Activated CD8-positive, alpha-beta memory T cell treated with anti-CD3 and anti-CD28 coated beads, Interleukin-2, amount 50 U/mL, for 48 hours (primary cell): Measurements from ENCODE around the gene RTEL1.
"Not testable (repeated sequence)": the region's sequence is repeated elsewhere in the genome, so short reads cannot be mapped to it uniquely, and the experiment has no call there.

Experiments
- DNase-seq: peaks from one replicate; pipeline ENCODE4 v3.0.0-alpha.2; 2020

Gene RTEL1

DNA sequence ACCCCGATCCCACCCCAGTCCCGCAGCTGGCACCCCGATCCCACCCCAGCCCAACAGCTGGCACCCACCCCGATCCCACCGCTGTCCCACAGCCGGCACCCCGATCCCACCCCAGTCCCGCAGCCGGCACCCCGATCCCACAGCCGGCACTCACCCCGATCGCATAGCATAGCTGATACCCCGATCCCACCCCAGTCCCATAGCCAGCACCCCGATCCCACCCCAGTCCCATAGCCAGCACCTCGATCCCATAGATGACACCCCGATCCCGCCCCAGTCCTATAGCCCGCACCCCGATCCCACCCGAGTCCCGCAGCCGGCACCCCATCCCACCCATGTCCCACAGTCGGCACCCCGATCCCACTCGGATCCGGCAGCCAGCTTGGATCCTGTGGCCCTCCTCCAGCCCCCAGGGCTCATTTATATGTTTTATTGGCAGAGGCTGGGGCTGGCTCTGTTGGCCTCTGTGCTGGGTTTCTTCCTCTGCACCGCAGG is 30.3 kb upstream of the RTEL1 start:
- DNase-seq = peak; percentile 70

GRCh38 chr20:63628246-63628975 is 29.7 kb upstream of the RTEL1 start:
- DNase-seq = peak; percentile 84

DNA sequence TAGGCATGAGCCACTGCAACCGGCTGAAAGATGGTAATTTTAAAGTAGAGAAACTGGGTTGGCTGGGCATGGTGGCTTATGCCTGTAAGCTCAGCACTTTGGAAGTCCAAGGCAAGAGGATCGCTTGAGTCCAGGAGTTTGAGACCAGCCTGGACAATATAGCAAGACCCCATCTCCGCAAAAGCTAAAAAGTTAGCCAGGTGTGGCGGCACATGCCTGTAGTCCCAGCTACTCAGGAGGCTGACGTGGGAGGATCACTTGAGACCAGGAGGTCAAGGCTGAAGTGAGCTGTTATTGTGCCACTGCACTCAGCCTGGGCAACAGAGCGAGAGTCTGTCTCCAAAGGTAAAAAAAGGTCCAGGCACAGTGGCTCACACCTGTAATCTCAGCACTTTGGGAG is 27.2 kb upstream of the RTEL1 start:
- not testable (repeated sequence) for DNase-seq

- not testable (repeated sequence) for DNase-seq
Observed at GRCh38 chr20:63631426-63631825, 26.7 kb upstream of the RTEL1 start.

DNA sequence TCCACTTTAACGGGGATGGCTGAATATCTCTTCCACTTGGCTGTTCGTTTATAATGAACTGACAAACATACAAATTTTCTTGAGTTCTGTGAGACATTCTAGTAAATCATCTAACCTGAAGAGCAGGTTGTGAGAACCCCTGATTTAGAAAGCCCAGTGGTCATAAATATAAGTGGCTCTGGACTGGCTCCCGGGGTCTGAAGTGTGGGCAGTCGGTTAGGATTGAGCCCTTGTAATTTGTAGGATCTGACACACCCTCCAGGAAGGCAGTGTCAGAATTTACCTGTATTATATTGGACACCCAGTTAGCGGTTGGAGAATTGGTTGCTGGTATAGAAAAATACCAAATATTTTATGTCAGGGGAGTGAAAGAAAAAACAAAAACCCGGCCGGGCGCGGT is 24.4 kb upstream of the RTEL1 start:
- DNase-seq = no peak

DNA sequence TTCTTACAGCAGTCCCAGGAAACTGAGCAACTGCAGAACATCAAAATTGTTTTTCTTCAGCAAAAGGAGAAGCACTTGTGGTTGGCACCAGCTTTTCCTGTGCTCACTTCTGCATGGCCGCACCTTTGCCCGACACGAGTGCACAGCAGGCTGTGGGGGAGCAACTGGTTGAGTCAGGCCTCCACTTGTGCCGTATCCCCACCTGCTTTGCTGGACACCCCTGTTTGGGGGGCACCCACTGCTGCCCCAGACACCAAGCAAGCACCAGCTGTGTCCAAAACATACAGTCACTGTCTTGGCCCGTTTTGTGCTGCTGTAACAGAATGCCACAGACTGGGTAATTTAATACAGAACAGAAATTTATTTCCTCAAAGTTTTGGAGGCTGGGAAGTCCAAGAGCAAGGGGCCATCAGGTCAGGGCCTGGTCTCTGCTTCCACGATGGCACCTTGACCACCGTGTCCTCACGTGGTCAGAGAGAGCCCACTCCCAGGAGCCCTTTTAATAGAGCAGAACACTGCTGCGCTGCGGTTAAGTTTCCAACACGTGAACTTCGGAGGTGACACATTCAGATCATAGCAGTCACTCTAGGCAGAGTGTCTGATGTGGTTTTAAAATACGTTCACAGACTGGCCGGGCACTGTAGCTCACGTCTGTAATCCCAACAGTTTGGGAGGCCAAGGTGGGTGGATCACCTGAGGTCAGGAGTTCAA is 22.5 kb upstream of the RTEL1 start:
- DNase-seq = peak; percentile 81

DNA sequence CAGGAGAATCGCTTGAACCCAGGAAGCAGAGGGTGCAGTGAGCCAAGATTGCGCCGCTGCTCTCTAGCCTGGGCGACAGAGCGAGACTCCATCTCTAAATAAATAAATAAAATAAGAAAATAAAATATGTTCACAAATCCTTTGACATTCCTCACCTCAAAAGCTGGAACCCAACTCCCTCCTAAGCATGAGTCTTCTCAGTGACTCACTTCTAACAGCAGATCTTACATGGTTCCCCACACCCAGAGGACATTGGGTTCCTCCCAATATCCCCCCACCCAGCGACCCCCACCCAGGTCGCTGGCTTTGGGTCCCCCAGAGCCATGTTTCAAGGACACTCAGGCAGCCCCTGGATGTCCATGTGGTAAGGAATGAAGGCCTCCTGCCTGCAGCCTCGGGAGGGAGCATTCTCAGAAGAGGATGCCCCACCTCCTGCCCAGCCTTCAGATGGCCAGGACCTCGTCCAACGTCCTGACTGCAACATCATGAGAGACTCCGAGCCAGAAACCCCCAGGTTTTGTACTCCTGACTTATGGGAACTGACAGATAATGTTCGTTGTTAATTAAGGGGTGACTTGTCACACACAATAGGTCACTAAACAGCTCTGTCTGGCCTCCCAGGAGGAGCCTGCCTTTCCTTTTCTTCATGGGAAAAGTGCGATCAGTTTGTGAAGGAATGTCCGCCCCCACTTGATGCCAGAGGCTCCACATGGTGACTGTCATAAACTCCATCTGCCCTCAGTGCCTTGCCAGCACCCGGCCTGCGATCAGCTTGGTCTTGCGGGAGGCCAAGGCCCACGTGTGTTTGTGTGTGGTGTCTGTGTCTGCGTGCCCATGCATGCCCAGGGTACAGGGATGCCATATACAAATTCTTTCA is 21.1 kb upstream of the RTEL1 start:
- DNase-seq = no peak

- peak; percentile 80 for DNase-seq
Observed at GRCh38 chr20:63639093-63639975, 18.8 kb upstream of the RTEL1 start.

DNA sequence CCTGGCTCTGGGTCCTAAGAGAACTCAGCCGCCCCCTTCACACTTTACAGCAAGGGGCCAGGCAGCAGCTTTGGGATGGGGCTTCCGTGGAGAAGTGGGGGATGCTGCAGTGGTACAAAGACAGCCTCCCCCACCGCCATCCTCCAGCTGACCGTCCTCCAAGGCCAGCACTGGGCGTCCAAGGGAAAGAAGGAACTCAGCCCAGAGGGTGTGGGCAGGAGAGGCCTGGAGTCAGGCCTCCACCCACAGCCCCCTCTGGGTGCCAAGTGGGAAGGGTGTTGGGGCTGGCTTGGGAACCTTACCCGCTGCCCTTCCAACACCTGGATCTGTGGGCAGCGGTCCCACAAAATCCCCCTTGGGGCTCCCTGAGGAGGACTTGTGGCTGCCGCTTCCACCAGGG is 18.0 kb upstream of the RTEL1 start:
- DNase-seq = no peak

- DNase-seq = not testable (repeated sequence)
Observed at GRCh38 chr20:63640686-63641085, 17.4 kb upstream of the RTEL1 start.

GRCh38 chr20:63641146-63641791 is 16.8 kb upstream of the RTEL1 start:
- no peak for DNase-seq

- peak; percentile 99 for DNase-seq
Observed at GRCh38 chr20:63641792-63642523, 16.2 kb upstream of the RTEL1 start.

- DNase-seq = no peak
Observed at GRCh38 chr20:63642527-63643247, 15.4 kb upstream of the RTEL1 start.

DNA sequence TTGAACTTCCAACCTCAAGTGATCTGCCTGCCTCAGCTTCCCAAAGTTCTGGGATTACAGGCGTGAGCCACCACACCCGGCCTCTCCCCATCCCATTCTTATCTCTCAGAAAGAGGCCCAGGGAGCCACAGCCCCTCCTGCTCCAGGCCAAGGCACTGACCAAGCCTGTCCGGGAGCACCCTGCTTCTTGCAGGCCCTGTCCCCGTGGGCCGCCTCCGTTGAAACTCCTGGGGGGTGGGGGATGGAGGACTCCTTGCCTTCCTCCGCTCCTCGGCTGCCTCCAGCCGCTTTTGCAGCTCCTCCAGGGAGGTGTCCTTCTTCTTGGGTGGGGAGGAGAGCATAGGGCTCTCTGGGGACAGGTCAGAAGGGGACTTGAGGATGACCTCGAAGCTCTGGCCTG is 14.6 kb upstream of the RTEL1 start:
- no peak for DNase-seq

GRCh38 chr20:63643946-63644345 is 14.2 kb upstream of the RTEL1 start:
- no peak for DNase-seq

- DNase-seq = no peak
Observed at GRCh38 chr20:63645218-63645617, 12.9 kb upstream of the RTEL1 start.

DNA sequence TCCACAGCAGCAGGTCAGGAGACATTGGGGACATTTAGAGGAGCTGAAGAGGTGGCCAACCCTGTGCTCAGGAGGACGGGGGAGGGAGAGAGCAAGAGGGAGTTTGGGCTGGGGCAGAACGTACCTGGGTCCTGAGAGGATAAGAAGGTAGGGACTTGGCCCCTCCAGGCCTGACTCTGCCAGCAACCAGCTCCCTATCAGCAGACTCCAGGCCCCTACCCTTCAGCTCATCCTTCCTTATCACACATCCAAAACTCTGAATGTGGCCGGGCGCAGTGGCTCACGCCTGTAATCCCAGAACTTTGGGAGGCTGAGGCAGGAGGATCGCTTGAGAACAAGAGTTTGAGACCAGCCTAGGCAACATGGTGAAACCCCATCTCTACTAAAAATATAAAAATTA is 9.9 kb upstream of the RTEL1 start:
- no peak for DNase-seq

GRCh38 chr20:63648895-63649589 is 9.1 kb upstream of the RTEL1 start:
- no peak for DNase-seq

GRCh38 chr20:63650486-63650885 is 7.6 kb upstream of the RTEL1 start:
- not testable (repeated sequence) for DNase-seq

- no peak for DNase-seq
Observed at GRCh38 chr20:63651942-63652191, 6.2 kb upstream of the RTEL1 start.
